Measurements from ENCODE around the gene NEURL4. TPM values are rescaled to one million over a fixed set of nuclear protein-coding genes. Genes with fewer than 3 reads are reported as not detected.
A peak's percentile ranks its signal among the peaks of the same experiment; 100 is the strongest.

The NEURL4 gene
- total and polyA plus RNA-seq, 2 donors (not counting 1 experiment from before 2014, with no cell fraction given) = 54.6 to 85.2 TPM

- ChIA-PET POLR2A (interaction anchor here (0.6 to 1.5 kb wide), 3 partner anchors 17 to 134 kb away, joined by 3 to 7 read pairs (median 3); partner anchors contain the start of gene NEURL4), CTCF (interaction anchor here (1.2 to 2.2 kb wide), 5 partner anchors 9 to 31 kb away, joined by 4 to 19 read pairs (median 6); partner anchors contain the start of genes NEURL4 and SLC2A4)
- Mint-ChIP-seq H3K27me3 (no peaks in the 10 kb centered on the region), H3K9me3 (ENCODE audit: insufficient read depth) (no peaks in the 10 kb centered on the region), H3K4me3 (peak overlapping the region; percentile 47), H3K4me1 (peaks cover 69% of the 10 kb centered on the region), H3K27ac (peak overlapping the region; percentile 93)
- peaks cover 5 to 62% of the 10 kb centered on the region in 2 experiments for H3K36me3 ChIP-seq (replicated peaks in 1 of 2; ENCODE audit: control extremely low read depth in 1 of 2, control insufficient read depth in 1 of 2, extremely low read depth in 1 of 2, insufficient read depth in 2 of 2, low read length in 1 of 2)
- H3K4me2 ChIP-seq (replicated peaks; ENCODE audit: low read depth, low read length, poor library complexity, severe bottlenecking) = no peak overlapping the region
- DNase-seq (no peak), ATAC-seq (ENCODE audit: low read depth) (no peak)
- H3K27me3 ChIP-seq (replicated peaks in 1 of 4; ENCODE audit: control extremely low read depth in 1 of 4, control insufficient read depth in 3 of 4, insufficient read depth in 4 of 4, low read length in 3 of 4) = no peaks in the 10 kb centered on the region
- H3K4me3 ChIP-seq (ENCODE audit: control extremely low read depth in 1 of 5, extremely low read depth in 1 of 5, insufficient read depth in 1 of 5, low read depth in 2 of 5, low read length in 4 of 5) = no peak overlapping the region
- no peak overlapping the region for H2AFZ ChIP-seq (ENCODE audit: insufficient read depth, low read depth, low read length, poor library complexity, severe bottlenecking)
- 78% methylated on average over 2 of the region's 7 CpGs for WGBS (ENCODE audit: insufficient coverage)
- H3K9me3 ChIP-seq (ENCODE audit: control extremely low read depth in 1 of 3, control insufficient read depth in 2 of 3, insufficient read depth in 1 of 3, low read length in 2 of 3) = no peaks in the 10 kb centered on the region
- no peak overlapping the region for H3K9ac ChIP-seq (ENCODE audit: low read length)
- TF ChIP-seq CTCF (IDR thresholded peaks at IDR 0.05) (no peak), EZH2 (IDR thresholded peaks at IDR 0.05; ENCODE audit: borderline replicate concordance, insufficient read depth, low read depth, low read length, poor library complexity, severe bottlenecking) (no peak)
- intact Hi-C loops (cut with micrococcal nuclease) = no loop called here
- peaks cover 68% of the 10 kb centered on the region for H4K20me1 ChIP-seq (ENCODE audit: control insufficient read depth, insufficient read depth, low read length, poor library complexity, severe bottlenecking)
- peak overlapping the region in 1 of 2 donors; percentile 37 for H3K27ac ChIP-seq (ENCODE audit: low read length in 2 of 2)
- H3K79me2 ChIP-seq (ENCODE audit: control insufficient read depth, insufficient read depth, low read length) = peaks cover 72% of the 10 kb centered on the region
- H3K4me1 ChIP-seq (ENCODE audit: control insufficient read depth in 2 of 2, insufficient read depth in 2 of 2, low read length in 2 of 2) = peaks cover 34 to 61% of the 10 kb centered on the region in 2 donors
Observed at GRCh38 chr17:7312432-7313087, 16.6 kb downstream of the NEURL4 start.

- no peak overlapping the region for H3K9ac ChIP-seq (ENCODE audit: low read length)
- 98% methylated on average over 6 of the region's 7 CpGs for WGBS (ENCODE audit: insufficient coverage)
- peak overlapping the region; percentile 95 for H3K4me3 Mint-ChIP-seq
- no peaks in the 10 kb centered on the region for H3K9me3 Mint-ChIP-seq (ENCODE audit: insufficient read depth)
- H3K27me3 ChIP-seq (replicated peaks in 1 of 4; ENCODE audit: control extremely low read depth in 1 of 4, control insufficient read depth in 3 of 4, insufficient read depth in 4 of 4, low read length in 3 of 4) = no peaks in the 10 kb centered on the region
- CTCF ChIA-PET = interaction anchor here (1.0 to 1.8 kb wide), 2 partner anchors 15 to 30 kb away, joined by 3 to 4 read pairs; partner anchors contain the start of gene SLC2A4
- H3K9me3 ChIP-seq (ENCODE audit: control extremely low read depth in 1 of 3, control insufficient read depth in 2 of 3, insufficient read depth in 1 of 3, low read length in 2 of 3) = no peaks in the 10 kb centered on the region
- TF ChIP-seq CTCF (IDR thresholded peaks at IDR 0.05) (no peak), EZH2 (IDR thresholded peaks at IDR 0.05; ENCODE audit: borderline replicate concordance, insufficient read depth, low read depth, low read length, poor library complexity, severe bottlenecking) (no peak)
- H3K36me3 ChIP-seq (replicated peaks in 1 of 2; ENCODE audit: control extremely low read depth in 1 of 2, control insufficient read depth in 1 of 2, extremely low read depth in 1 of 2, insufficient read depth in 2 of 2, low read length in 1 of 2) = peaks cover 5 to 55% of the 10 kb centered on the region in 2 experiments
- peaks cover 73% of the 10 kb centered on the region for H3K4me1 Mint-ChIP-seq
- DNase-seq (no peak), ATAC-seq (ENCODE audit: low read depth) (no peak)
- peak overlapping the region; percentile 97 for H3K27ac Mint-ChIP-seq
- H3K4me3 ChIP-seq (ENCODE audit: control extremely low read depth in 1 of 5, extremely low read depth in 1 of 5, insufficient read depth in 1 of 5, low read depth in 2 of 5, low read length in 4 of 5) = no peak overlapping the region
- POLR2A ChIA-PET = interaction anchor here (0.6 to 0.8 kb wide), 2 partner anchors 36 to 38 kb away, joined by 3 to 7 read pairs; no protein-coding TSS in a partner anchor
- H3K27me3 Mint-ChIP-seq = no peaks in the 10 kb centered on the region
- no peak overlapping the region for H2AFZ ChIP-seq (ENCODE audit: insufficient read depth, low read depth, low read length, poor library complexity, severe bottlenecking)
- H3K4me2 ChIP-seq (replicated peaks; ENCODE audit: low read depth, low read length, poor library complexity, severe bottlenecking) = no peak overlapping the region
- intact Hi-C loops (cut with micrococcal nuclease) = no loop called here
- H3K27ac ChIP-seq (ENCODE audit: low read length in 2 of 2) = peak overlapping the region in 1 of 2 donors; percentile 99
- peaks cover 34 to 65% of the 10 kb centered on the region in 2 donors for H3K4me1 ChIP-seq (ENCODE audit: control insufficient read depth in 2 of 2, insufficient read depth in 2 of 2, low read length in 2 of 2)
- peaks cover 68% of the 10 kb centered on the region for H4K20me1 ChIP-seq (ENCODE audit: control insufficient read depth, insufficient read depth, low read length, poor library complexity, severe bottlenecking)
- H3K79me2 ChIP-seq (ENCODE audit: control insufficient read depth, insufficient read depth, low read length) = peaks cover 73% of the 10 kb centered on the region
Observed at GRCh38 chr17:7311110-7311705, 17.9 kb downstream of the NEURL4 start.

Measured in B cell (primary cell).